KOPT-K1 (cell line): ENCODE measurements around the gene LAMA3.

Source experiments
- H3K27ac ChIP-seq: fragments of 200-600 bp; sonication (generic); 2 replicates; pipeline ENCODE4 v1.5.1; 2016; ENCODE audit warnings: antibody characterized with exemption, mild to moderate bottlenecking, low read depth, low read length; ENCODE audit not compliant: poor library complexity, severe bottlenecking
- H3K36me3 ChIP-seq: fragments of 200-600 bp; sonication (generic); 2 replicates; pipeline ENCODE4 v1.5.1; 2017; ENCODE audit warnings: antibody characterized with exemption, mild to moderate bottlenecking, low read length, moderate library complexity; ENCODE audit not compliant: insufficient read depth
- H3K9me3 ChIP-seq: fragments of 200-600 bp; sonication (generic); 2 replicates; pipeline ENCODE4 v1.5.1; 2017; ENCODE audit warnings: antibody characterized with exemption, low read length, mild to moderate bottlenecking; ENCODE audit not compliant: insufficient read depth, poor library complexity, severe bottlenecking

The LAMA3 gene, protein sequence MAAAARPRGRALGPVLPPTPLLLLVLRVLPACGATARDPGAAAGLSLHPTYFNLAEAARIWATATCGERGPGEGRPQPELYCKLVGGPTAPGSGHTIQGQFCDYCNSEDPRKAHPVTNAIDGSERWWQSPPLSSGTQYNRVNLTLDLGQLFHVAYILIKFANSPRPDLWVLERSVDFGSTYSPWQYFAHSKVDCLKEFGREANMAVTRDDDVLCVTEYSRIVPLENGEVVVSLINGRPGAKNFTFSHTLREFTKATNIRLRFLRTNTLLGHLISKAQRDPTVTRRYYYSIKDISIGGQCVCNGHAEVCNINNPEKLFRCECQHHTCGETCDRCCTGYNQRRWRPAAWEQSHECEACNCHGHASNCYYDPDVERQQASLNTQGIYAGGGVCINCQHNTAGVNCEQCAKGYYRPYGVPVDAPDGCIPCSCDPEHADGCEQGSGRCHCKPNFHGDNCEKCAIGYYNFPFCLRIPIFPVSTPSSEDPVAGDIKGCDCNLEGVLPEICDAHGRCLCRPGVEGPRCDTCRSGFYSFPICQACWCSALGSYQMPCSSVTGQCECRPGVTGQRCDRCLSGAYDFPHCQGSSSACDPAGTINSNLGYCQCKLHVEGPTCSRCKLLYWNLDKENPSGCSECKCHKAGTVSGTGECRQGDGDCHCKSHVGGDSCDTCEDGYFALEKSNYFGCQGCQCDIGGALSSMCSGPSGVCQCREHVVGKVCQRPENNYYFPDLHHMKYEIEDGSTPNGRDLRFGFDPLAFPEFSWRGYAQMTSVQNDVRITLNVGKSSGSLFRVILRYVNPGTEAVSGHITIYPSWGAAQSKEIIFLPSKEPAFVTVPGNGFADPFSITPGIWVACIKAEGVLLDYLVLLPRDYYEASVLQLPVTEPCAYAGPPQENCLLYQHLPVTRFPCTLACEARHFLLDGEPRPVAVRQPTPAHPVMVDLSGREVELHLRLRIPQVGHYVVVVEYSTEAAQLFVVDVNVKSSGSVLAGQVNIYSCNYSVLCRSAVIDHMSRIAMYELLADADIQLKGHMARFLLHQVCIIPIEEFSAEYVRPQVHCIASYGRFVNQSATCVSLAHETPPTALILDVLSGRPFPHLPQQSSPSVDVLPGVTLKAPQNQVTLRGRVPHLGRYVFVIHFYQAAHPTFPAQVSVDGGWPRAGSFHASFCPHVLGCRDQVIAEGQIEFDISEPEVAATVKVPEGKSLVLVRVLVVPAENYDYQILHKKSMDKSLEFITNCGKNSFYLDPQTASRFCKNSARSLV (N-terminal part only)

DNA sequence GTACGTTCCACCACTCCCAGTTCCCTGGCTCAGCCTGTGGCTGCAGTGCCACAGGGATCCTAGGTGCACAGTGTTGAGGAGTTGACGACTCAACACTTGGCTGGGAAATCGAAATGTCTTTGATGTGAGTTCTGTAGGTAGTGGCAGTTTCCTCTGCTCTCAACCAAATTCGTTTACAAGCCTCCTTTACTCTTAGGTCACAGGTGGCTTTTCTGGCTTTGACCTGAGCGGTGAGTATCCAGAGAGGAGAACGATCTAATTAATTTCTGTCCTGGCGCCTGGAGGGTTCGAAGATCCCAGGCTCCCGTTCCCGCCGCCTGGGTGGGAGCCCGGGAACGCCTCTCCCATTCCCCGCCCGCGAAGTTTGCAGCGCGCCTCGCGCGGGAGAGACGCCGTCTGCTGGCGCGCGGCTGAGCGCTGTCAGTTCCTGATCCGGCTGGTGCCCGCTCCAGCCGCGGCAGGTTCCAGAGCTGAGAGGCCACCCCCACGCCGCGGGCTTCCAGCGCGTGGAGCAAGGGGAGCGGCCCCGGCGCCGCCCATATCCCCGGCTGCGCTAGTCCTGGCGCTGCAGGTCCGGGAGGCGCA, at the start of gene LAMA3:
LAMA3 (plus strand) TSS at position 423 of the 585 bp plus-strand sequence. CDS start 231 bp downstream, outside the sequence.
- H3K9me3 ChIP-seq, result peaks cover 21% of the 10 kb centered on the region
- no peaks in the 10 kb centered on the region for H3K36me3 ChIP-seq
- H3K27ac ChIP-seq, result no peak within 1 kb of the TSS

DNA sequence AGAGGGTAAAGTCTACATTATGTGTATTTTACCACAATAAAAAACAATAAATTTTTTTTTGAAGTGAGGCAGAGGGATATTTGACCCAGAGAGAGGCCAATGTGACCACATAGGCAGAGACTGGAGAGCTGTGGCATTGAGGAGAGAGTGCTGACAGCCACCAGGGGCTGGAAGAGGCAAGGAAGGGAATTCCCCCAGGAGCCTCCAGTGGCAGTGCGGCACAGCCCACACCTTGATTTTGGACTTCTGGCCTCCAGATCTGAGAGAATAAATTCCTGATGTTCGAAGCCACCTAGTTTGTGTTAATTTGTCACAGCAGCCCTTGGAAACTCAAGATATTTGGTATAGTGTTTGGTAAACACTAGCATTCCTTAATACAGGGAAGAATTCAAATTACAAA, 49.2 kb upstream of the LAMA3 start:
- no peak overlapping the region for H3K27ac ChIP-seq
- no peaks in the 10 kb centered on the region for H3K36me3 ChIP-seq
- H3K9me3 ChIP-seq, result peaks cover 20% of the 10 kb centered on the region

DNA sequence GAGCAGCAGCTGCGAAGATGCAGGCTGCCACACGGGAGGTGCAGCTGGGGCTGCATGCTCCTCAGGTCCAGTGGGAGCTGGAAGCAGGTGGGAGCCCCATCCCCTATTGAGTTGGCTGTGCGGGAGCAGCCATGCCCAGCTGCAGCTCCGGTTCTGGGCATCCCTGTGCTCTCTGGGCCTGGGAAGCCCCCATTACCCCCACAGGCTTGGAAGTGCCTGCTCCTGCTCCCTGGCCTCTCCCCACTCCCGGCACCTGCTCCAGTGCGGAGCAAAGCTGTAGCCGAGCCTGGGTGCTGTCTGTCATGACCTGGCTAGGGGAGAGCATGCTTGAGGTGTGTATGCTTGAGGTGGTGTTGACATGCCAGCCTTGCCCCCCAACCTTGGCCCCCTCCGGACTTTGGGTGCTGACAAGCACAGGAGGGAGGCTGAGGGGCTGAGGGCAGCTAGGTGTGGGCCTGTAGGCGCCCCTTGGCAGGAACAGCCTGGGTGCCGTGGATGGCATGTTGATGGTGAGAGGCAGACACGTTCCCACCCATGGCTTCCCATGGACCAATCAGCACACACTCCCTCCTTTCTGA, 48.0 kb upstream of the LAMA3 start:
- H3K9me3 ChIP-seq, result peaks cover 20% of the 10 kb centered on the region
- H3K27ac ChIP-seq, result no peak overlapping the region
- no peaks in the 10 kb centered on the region for H3K36me3 ChIP-seq

DNA sequence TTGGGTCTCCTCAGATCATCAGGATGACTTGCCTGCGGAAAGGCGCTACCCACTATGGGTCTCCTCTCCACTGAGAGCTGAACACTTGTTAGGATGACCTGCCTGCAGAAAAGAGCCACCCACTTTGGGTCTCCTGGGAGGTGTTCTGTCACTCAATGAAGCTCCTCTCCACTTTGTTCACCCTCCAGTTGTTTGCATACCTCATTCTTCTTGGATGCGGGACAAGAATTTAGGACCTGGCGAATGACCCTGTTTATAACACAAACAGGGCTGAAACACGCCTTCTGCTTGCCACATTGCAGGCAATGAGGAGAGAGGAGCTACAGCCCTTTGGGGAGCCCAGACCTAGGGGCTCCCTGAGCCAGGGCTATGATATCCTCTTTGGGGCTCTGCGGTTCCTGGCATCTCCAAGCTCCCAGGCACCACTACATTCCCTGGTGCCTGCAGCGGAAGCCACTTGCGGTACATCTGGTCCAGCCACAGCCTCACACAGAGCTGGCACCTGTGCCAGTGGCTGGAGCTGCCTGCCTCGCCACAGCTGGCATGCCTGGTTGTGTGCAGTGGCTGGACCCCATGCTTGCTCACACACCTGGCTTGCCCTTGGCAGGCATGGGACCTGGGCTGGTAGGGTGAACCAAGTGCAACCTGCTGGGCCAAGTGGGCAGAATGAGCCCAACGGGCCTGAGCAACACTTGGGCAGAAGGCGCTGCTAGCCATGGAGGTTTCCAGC, 47.2 kb upstream of the LAMA3 start:
- no peaks in the 10 kb centered on the region for H3K36me3 ChIP-seq
- H3K9me3 ChIP-seq, result peaks cover 20% of the 10 kb centered on the region
- no peak overlapping the region for H3K27ac ChIP-seq

DNA sequence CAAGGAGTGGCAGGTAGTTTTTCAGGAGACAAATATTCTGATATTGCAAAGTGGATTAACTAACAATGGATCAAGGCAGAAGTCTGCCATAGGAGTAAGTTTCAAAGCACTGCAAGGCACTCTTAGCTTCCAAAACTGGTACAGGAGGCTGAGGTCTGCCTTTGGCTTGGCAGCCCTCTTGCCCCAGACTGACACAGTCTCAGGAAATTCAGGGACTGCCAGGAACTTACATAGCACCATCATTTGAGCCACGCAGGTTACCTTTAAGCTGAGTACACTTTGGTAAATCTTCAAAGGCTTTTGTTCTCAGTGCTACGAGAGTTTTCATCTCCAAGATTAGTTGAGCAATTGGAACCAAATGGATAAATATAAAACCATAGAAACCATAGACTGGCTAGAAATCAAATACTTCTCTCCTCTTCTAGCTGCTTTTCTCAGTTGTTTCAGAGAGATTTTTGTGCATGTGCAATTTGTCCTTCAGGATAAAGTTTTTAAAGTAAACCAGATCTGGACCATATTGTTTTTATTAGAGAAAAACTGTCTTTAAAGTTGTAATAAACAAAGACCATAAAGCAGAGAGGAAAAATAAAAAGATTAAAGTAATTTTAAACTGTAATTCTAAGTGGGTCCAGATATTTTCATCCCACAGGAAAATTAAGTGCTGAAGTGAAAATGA, 45.3 kb upstream of the LAMA3 start:
- no peaks in the 10 kb centered on the region for H3K36me3 ChIP-seq

DNA sequence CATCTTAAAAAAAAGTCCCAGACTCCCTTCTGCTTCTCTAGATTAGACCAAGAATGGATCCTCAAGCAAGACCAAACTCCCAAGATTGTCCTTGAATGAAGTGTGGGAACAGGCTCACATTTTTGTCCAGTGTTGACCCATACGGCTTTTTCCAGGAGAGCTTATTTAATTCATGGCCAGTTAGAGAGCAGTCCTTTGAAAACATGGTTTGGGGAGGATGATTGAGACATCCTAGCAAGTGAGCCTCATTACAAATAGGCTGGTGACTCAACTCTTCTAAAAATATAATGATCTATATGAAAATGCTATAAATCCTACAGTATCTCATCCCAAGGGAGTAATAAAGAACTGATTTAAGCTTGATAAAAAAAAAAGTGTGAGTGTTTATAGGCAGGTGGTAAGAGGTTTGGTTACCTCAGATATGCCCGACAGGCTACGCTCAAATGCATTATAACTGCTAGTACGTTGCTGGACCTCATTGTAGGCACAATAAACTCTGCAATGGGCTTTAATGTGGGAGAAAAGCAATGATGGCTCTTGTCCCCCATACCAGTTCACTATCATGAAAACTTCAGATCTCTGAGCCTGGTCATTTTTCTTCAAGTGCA, 43.6 kb upstream of the LAMA3 start:
- Histone ChIP-seq H3K36me3 (no peaks in the 10 kb centered on the region), H3K27ac (no peak overlapping the region), H3K9me3 (peaks cover 20% of the 10 kb centered on the region)

More for the DNA sequence above, 45.3 kb upstream of the LAMA3 start:
- peaks cover 20% of the 10 kb centered on the region for H3K9me3 ChIP-seq
- H3K27ac ChIP-seq, result no peak overlapping the region

DNA sequence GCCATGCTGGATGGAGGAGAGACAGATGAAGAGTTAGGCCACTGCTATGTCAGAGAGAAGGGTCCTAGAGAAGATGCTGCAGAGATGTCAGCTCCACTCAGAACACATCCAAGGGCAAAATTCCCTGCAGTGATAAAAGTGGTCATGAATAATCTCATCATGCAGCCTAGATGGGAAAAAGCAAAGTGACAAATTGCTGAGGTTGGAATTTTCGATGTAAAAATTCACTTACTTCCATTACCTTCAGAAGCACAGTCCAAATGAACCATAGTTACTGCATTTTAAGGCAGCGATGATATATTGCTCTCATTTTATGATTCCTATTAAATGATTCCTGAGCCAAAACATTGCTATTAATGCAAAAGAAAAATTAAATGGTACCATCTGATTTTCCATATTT, 43.0 kb upstream of the LAMA3 start:
- Histone ChIP-seq H3K27ac (no peak overlapping the region), H3K36me3 (no peaks in the 10 kb centered on the region), H3K9me3 (peaks cover 18% of the 10 kb centered on the region)

DNA sequence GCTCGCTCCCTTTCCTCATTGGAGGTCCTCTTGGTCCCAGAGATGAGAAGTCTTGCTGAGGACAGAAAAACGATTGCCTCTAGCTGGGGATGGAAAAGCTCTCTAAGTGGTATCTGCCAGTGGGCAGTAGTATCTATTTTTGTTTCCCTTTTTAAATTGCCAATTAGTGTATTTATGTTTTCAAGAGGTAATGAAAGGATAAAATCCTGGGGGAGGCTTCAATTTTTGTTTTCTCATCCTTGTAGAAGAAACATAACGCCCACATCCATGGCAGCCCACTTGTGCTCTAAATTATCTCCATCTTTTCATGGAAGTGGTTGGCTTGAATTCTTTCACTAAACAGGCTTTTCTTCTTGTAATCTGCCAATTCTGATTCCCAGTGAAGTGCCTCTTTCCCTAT, 40.8 kb upstream of the LAMA3 start:
- Histone ChIP-seq H3K36me3 (no peaks in the 10 kb centered on the region), H3K27ac (no peak overlapping the region), H3K9me3 (no peaks in the 10 kb centered on the region)

DNA sequence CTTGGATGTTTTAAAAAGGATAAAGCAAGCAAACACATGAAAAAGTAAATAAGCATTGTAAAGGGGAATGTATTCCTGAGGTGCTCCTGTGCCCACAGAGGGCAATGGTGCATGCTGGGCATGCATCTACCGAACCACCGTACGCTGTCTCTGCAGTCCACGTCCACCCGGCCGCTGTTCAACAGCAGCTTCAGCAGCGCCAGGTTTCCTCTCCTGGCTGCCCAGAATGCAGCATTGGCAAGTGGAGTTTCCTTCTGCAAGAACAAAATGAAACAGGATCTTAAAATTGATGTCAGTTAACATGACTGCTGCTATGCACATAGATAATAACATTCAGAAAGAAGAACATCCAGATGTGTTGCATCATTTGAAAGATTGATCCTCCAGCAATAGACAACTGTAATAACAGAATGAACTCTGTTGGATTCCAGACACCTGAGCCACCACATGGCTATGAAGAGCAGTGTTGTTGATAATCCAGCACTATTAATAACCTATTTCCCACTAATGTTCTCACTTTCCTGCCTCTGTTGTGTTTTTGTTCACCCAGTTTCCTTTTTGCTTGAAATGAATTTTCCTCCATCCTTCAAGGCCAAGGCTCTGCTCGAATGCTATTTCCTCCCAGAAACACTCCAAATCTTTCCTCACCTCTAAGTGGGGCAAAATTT, 40.2 kb upstream of the LAMA3 start:
- Histone ChIP-seq H3K36me3 (no peaks in the 10 kb centered on the region), H3K27ac (no peak overlapping the region), H3K9me3 (no peaks in the 10 kb centered on the region)

DNA sequence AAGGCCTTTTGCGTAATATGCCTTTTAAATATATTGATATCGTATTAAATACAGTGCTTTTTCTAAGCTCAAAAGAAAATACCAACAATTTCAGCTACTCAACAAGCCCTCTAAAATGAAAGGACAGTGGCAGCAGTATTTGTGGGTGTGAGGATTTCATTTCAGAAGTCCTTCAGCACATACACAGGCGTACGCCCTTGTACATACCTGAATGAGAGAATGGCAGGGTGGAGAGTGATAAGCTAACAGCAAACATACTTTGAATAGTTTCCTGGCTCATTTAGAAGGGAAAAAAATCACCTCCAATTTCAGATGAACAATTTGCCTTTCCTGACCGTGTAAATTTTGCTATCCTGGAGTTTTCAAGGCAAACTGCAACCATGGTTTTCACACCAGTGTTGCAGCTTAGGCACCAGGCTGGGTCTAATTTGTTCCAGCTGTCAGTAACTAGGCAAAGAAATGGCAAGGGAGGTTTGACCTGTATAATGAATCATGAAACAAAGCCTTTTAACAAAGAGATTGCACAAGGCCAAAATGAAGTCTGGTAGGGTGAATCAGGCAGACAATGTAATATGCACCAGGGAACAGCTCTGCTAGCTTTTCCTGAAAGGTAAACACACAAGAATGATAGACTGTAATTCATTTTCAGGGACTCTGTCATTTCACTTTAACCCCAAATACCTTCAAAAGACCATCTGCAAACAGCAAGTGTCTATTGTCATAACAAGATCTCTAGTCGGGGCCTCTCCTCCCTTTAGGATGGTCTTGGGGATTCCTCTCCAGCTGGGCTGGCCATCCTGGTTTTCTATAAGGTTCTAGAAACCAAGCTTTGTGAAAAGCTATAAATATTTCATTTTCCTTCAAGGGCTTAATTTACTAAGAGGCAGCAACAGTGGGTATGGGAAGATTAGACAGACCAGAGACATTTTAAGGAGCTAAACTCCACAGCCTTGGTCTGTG, 38.0 kb upstream of the LAMA3 start:
- H3K27ac ChIP-seq, result no peak overlapping the region
- H3K36me3 ChIP-seq, result no peaks in the 10 kb centered on the region
- no peaks in the 10 kb centered on the region for H3K9me3 ChIP-seq

DNA sequence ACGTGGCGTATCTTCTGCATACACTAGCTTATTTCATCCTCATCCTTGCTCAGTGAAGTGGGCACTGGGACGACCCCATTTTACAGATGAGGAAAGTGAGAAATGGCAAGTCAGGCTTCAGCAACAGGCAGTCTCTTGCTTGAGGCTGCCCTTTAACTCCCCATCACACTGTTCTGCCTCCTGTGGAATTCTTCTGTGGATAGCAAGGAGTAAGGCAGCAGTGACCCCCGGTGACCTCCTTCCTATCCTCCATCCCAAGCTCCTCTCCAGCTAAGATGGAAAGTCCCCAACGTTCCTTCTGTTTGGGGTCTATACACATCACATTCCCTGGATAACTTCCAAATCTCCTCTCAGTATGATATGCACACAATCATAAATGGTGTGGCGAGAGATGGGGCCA, 37.0 kb upstream of the LAMA3 start:
- H3K9me3 ChIP-seq, result no peaks in the 10 kb centered on the region
- H3K27ac ChIP-seq, result no peak overlapping the region
- no peaks in the 10 kb centered on the region for H3K36me3 ChIP-seq

DNA sequence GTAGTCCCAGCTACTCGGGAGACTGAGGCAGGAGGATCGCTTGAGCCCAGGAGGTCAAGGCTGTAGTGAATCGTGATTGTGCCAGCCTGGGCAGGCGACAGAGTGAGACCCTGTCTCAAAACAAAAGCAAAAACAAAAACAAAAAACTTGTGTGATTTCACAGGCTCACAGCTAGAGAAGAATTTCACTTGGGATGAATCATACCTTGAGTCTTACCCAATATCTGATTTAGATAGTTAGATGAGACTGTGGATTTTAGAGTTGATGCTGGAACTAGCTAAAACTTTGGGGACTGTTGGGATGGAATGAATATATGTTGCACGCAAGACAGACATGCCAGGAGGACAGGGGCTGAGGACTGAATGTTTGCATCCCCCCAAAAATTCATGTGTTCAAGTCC, 31.0 kb upstream of the LAMA3 start:
- H3K9me3 ChIP-seq, result no peaks in the 10 kb centered on the region

More for the DNA sequence above, 31.0 kb upstream of the LAMA3 start:
- no peaks in the 10 kb centered on the region for H3K36me3 ChIP-seq
- H3K27ac ChIP-seq, result no peak overlapping the region
